Hematopoietic multipotent progenitor cell (in vitro differentiated cells): Measurements from ENCODE around the gene CHST6. TPM values are rescaled to one million over a fixed set of nuclear protein-coding genes. Genes with fewer than 3 reads are reported as not detected.
"Not testable (repeated sequence)": the region's sequence is repeated elsewhere in the genome, so short reads cannot be mapped to it uniquely, and the experiment has no call there.

Experiments used
- DNase-seq, 3 donors: peaks; one replicate each; pipeline ENCODE4 v3.0.0-alpha.2; 2011 to 2015; ENCODE audit warnings: low read depth in 2 of 3, low spot score in 2 of 3
- total RNA-seq: library from RNA; depleted of rRNA; stranded (reverse); fragments of >200 nt; gene quantifications from one replicate; pipeline ENCODE4 v1.2.3, GENCODE V29; 2012

Gene CHST6
- total RNA-seq, result 0.27 TPM

- peak in 2 of 3 donors; percentile 38 to 49 for DNase-seq
These were observed at the start of gene CHST6 for GRCh38 chr16:75495076-75495674. Gene CHST6, minus strand, starts transcription at chr16:75495441. Its CDS starts 15,613 bp downstream, at chr16:75479828.

- not testable (repeated sequence) for DNase-seq
These were observed 47.2 kb upstream of the CHST6 start for GRCh38 chr16:75542462-75542861.

DNA sequence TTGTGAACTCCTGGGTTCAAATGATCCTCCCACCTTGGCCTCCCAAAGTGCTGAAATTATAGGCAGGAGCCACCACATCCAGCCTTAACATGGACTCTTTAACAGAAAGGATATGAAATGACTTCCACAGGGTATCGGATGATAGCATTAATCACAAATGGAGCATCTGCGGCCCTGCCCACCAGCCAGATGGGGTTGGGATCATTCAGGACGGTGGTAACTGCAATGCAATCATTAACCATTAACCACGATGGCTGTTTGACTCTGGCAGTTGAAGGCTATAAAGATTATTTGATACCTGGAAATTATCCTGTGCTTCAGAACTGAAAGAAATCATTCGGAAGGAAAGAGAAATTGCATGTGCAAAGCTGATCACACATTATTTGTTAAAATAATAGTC, 46.0 kb upstream of the CHST6 start:
- DNase-seq, result no peak

GRCh38 chr16:75538882-75539565, 43.8 kb upstream of the CHST6 start:
- not testable (repeated sequence) for DNase-seq

DNA sequence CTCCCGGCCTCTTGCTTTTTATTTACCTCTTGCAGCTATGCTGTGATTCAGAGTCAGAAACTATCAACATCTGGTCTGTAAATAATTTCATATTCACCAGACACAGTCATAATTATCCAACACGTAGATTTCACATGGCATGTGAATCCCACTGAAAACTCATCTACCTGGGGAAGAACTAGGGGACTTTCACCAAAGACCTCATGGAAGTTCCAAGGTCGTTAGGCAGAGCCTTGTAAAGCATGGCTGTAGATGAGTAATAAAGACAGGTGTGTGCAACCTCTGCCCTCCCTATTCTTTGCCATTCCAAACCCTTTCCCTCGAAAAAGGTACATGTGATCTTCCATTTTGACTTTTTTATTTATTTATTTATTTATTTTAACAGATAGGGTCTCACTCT, 42.5 kb upstream of the CHST6 start:
- no peak for DNase-seq

DNA sequence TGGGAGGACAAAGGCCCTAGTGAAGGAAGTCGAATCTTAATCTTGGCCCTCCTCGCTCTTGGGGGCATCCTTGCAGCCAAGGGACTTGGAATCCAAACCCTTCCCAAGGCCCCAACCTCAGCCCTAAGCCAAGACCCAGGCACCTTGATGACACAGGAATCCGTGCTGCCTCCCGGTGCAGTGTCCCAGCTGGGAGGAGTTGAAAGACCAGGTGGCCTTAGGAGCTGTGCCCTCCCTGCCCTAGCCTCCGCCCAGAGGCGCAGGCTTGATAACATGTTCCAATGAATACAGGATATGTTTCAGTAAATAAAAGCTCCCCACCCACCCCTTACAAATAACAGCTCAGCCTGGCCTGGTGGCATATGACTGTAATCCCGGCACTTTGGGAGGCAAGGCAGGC, 40.7 kb upstream of the CHST6 start, which contains the start of gene CHST5:
Gene CHST5, minus strand, starts transcription at position 208 of the 400 bp plus-strand sequence. CDS start 5,724 bp downstream, outside the sequence.
- DNase-seq, result no peak

GRCh38 chr16:75535211-75535843, 40.1 kb upstream of the CHST6 start:
- no peak for DNase-seq

GRCh38 chr16:75534560-75535205, 39.4 kb upstream of the CHST6 start:
- no peak for DNase-seq

GRCh38 chr16:75532791-75533190, 37.5 kb upstream of the CHST6 start:
- DNase-seq, result no peak

GRCh38 chr16:75532142-75532765, 37.0 kb upstream of the CHST6 start:
- DNase-seq, result no peak

GRCh38 chr16:75529959-75530358, 34.7 kb upstream of the CHST6 start:
- no peak for DNase-seq

GRCh38 chr16:75529056-75529905, 34.0 kb upstream of the CHST6 start:
- no peak for DNase-seq

- DNase-seq, result no peak
These were observed 32.6 kb upstream of the CHST6 start for GRCh38 chr16:75527825-75528299.

DNA sequence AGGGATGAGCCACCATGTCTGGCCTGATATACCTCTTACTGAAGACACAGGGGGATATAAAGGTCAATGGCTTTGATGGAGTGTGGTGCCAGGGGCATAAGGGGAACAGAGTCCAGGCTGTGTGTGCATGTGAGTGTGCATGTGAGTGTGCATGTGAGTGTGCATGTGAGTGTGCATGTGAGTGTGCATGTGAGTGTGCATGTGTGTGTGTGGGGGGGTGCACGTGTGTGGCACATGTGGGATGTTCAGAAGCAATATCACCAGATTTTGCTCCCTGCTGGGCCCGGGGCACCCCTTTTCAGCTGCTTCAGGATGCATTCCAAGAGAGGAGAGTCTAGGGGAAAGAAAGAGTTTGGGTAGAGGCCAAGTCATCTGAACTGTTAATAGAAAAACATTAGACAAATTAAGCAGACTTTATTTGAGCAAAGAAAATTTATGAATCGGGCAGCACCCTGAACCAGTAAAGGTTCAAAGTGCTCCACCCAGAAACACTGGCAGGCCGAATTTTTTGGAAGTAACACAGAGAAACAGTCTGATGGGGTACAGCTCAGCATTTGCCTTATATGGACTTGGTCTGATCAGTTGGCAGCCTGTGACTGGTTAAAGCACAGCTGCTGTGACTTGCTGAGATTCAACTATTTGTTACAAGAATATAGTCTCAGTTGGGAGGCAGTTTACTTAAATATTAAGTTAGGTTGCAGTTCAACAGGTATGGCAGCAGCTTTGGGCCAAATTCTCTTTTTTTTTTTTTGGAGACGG, 31.0 kb upstream of the CHST6 start:
- no peak for DNase-seq

GRCh38 chr16:75519175-75519574, 23.9 kb upstream of the CHST6 start:
- DNase-seq, result no peak

DNA sequence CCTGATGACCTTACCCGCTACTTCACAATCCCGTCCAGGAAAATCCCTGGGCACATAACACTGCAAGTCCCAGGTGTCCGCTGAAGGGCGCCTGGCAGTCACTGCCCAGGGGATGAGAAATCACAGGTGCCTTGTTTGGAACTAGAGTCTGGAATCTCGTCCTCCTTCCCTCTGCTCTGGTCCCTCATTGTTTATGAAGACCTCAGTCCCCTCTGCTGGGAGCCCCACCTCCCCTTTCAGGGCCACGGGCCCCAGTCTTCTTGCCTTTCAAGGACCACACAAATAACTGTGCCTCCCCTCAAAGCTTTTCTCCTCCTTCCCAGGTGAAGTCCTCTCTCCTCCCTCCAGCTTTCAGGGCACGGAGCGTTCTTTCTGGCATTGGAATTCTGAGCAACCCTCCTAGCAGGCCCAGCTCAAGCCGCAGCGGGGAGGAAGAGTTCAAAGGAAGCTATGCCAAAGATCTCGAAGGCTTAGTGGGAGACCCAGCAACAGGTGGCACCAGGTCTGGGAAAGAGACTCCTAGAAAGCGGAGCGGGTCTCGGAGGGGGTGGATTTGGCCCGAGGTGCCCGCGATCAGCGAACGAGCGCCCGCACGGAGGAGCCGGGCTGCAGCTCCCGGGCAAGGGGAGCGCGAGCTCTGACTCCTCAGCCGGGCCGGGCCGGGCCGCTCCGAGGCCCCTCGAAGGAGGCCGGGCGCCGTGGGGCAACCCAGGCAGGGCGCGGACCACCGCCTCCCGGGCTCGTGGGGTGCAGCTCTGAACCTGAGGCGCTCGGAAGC, 21.1 kb upstream of the CHST6 start:
- peak; percentile 25 to 41 (median 35) for DNase-seq

- DNase-seq, result no peak
These were observed 19.1 kb upstream of the CHST6 start for GRCh38 chr16:75514296-75514695.

- no peak for DNase-seq
These were observed 11.3 kb upstream of the CHST6 start for GRCh38 chr16:75506574-75506973.
